C4-2B (cell line): ENCODE data around the gene TTC34.

ENCODE experiments used
- H3K27ac ChIP-seq: fragments of 450-650 bp; 2 replicates; pipeline ENCODE4 v1.5.1; 2017
- ZFX ChIP-seq: fragments of 450-650 bp; IDR thresholded peaks from 2 replicates; pipeline ENCODE4 v1.6.1; 2017
- TF ChIP-seq, protein P1 (sequence below): fragments of 450-650 bp; conservative IDR thresholded peaks from 2 replicates; pipeline ENCODE4 v1.5.1; 2017; ENCODE audit warnings: mild to moderate bottlenecking

TTC34 gene

DNA sequence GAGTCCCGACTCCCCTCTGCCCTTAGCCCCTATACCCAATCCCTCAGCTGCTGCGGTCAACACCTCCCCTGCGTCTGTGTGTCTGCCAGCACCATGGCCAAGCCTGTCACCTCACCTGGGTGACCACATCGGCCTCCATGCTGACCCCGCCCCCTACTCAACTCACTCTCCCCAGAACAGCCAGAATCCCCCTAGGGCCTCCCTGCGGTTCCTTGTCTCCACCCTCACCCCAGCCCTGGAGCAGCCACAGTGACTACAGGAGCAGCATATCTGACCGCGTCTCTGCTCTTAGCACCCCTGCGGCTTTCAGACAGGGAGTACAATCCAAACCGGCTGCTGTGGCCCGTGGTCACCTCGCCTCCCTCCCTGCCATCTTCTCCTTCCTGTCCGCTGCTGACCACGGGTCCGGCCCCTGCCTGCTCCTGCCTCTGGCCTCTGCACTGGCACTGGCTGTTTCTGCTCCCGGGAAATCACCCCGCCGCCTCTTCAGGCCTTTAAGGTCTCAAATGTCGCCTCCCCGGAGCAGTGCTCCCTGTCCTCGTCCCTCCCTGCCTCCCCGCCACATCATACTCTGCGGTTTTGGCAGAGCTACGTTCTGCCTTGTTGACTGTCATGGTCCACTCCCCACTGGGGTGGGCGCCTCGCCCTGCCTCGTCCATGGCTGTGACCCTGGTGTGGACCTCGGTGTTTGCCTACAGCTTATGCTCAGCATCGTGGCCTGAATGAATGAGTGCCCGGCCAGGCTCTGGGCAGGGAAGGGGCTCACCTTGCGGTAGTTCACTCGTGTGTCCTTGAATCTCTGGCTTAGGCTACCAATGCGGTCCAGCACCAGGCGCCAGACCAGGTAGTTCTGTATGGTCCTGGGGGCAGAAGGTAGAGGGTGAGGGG is 203.8 kb downstream of the TTC34 start:
- TF ChIP-seq, protein P1, sequence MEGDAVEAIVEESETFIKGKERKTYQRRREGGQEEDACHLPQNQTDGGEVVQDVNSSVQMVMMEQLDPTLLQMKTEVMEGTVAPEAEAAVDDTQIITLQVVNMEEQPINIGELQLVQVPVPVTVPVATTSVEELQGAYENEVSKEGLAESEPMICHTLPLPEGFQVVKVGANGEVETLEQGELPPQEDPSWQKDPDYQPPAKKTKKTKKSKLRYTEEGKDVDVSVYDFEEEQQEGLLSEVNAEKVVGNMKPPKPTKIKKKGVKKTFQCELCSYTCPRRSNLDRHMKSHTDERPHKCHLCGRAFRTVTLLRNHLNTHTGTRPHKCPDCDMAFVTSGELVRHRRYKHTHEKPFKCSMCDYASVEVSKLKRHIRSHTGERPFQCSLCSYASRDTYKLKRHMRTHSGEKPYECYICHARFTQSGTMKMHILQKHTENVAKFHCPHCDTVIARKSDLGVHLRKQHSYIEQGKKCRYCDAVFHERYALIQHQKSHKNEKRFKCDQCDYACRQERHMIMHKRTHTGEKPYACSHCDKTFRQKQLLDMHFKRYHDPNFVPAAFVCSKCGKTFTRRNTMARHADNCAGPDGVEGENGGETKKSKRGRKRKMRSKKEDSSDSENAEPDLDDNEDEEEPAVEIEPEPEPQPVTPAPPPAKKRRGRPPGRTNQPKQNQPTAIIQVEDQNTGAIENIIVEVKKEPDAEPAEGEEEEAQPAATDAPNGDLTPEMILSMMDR = no peak
- no peak for TF ChIP-seq ZFX
- no peak overlapping the region for H3K27ac ChIP-seq

DNA sequence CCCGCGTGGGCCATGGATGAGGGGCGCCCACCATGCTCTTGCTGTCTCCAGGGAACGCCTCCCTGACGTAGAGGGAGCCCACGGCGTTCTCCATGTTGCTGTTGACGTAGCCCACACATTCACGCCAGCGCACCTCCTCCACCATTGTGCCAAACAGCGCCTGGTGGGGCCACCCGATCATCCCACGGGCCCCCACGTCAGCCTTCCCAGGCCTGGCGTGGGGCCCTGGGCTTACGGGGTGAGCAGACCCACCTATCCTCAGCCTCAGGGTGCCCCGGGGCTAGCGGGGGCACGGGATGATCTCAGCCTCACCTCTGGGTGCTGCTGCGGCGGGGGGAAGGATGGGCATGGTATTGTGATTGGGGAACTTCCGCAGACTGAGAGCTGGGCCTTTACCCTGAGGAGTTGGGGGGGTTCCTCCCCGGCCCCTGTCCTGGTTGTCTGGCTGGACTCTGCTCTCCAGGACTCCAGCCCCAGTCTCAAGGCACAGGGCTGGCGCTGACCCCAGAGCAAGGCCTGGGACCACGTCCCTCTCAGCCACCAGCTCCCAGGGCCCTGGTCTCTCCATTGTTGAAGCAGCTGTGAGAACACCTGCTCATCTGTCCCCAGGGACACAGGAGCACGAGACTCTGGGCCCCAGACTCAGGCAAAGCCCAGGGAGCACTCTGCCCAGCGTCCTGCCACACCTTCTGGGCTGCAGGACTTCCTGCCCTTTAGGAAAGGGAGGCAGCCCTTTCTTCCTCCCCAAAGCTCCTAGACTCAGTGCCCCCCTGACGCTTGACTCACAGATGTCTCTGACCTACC is 204.8 kb downstream of the TTC34 start:
- TF ChIP-seq ZFX = no peak
- TF ChIP-seq, protein P1 = no peak
- H3K27ac ChIP-seq = no peak overlapping the region

DNA sequence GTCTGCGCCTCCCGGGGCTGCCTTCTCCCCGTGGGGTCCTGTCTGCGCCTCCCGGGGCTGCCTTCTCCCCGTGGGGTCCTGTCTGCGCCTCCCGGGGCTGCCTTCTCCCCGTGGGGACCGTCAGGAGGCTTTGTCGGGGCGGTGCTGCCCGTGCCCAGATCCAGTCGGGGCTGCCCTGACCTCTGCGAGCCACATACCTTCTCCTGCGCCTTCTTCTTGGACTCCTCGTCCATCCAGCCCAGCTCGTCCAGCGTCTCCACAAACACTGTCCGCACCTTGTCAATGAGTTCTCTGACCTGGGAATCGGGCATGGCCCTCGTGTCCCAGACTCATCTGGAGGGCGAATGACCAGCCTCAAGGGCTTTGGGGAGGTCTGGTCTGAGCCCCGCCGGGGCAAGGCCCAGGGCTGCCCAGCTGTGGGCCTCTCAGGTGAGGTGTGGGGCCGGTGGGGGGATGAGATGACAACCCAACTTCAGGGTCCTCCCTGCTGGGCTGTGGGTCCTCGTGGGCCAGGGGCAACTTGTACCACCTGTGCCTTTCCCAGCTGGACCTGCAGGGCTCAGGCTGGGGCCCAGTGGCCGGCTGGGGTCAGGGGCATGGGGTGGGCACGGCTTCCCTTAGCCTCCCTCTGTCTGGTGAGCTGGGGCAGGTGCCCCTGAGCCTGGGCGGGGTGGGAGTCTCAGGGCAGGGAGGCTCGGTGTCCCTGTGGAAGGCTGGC is 205.5 kb downstream of the TTC34 start:
- TF ChIP-seq ZFX = no peak
- TF ChIP-seq, protein P1 = no peak
- H3K27ac ChIP-seq = no peak overlapping the region

DNA sequence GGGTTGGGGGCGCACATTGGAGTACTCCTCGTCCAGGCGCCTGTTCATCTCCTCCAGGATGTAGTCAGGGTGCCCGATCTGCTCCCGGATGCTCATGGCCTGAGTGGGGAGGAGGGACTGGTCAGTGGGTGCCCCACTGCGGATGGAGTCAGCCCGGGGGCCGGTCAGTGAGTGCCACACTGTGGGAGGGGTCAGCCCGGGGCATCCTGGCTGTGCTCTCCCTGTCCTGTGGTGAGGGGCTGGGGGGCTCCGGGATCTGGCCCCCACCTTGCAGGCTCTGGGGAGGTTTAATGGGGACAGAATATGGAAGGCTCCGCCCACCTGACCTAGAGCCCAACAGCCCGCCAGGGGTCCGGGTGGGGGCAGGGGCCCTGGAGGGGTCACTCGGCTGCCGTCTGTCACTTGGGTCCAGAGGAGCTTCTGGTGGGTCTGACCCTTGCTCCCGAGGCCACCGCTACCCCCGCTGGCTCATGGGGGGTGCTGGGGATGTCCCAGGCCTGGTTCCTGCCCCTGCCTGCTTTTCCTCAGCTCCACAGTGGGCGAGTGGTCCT is 206.2 kb downstream of the TTC34 start:
- no peak overlapping the region for H3K27ac ChIP-seq
- TF ChIP-seq ZFX = no peak
- TF ChIP-seq, protein P1 = no peak

DNA sequence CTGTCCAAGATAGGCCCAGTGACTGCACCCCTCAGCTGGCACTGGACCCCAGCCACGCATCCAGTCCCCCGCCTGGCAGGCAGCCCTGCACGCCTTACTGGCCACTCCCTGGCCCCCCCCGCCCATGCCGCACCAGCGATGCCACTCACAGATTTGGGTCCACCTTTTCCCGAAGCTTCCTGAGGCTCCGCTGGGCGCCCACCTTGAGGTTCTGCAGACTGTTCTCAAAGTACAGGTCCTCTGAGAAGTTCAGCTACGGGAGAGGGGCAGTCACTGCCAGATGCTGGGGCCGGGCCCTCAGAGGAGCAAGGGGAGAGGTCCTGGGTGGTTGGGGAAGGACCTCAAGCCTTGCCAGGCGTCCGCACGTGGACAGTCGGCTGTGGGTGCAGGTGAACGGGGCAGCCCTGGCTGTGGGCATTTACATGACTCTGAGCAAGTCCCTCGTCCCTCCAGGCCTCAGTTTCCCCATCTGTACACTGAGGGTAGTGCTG is 206.8 kb downstream of the TTC34 start:
- no peak overlapping the region for H3K27ac ChIP-seq
- TF ChIP-seq, protein P1 = no peak
- no peak for TF ChIP-seq ZFX

DNA sequence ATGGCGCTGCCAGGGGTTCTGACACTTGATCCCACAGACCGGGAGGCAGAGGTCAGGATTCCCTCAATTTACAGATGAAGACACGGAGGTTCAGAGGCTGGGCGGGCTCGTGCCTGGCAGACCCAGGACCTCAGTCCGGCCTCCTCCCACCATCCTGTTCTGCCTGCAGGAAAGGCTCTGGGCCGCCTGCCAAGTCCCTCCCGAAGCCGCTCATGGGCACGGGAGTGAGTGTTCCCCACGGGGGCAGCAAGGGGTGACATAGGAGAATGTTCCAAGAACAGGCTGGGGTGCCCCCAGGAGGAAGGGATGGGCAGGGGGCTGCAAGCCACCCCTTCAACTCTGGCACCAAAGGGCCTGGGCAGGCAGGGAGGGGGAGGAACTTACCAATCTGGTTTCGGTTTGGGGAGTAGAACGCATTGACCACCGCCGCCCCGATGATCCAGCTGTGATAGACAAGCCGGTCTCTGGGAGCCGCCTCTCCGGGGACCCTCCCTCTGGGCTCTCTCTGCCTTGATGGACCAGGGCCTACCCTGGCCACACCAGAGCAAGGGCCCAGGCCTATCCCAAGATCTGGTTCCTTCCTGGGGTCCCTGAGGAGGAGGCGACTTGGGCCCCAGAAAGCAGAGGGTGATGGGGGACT is 207.4 kb downstream of the TTC34 start:
- H3K27ac ChIP-seq = no peak overlapping the region
- no peak for TF ChIP-seq ZFX
- TF ChIP-seq, protein P1 = no peak
